IMR-90 (cell line): ENCODE measurements around the gene DSCAML1. TPM values are rescaled to one million over a fixed set of nuclear protein-coding genes. Genes with fewer than 3 reads are reported as not detected.

ENCODE experiments used
- ATAC-seq: fragments of 200-7000 bp; cut with Tn5 transposase; 2 replicates; pipeline ENCODE4 v1.9.1; 2020; ENCODE audit warnings: low read depth, mild to moderate bottlenecking, moderate library complexity
- BruUV-seq: library from RNA; stranded (reverse); fragments of 400-500 nt; replicated peaks from 2 replicates; lab custom pipeline; 2021; lab: Mats Ljungman, UMichigan
- CTCF ChIA-PET: fragments of 300-600 bp; formaldehyde crosslinking; extraction: SDS; loops from one replicate; lab custom pipeline; 2021; ENCODE audit warnings: antibody characterized with exemption; lab: Yijun Ruan, JAX
- POLR2A ChIA-PET: fragments of 300-600 bp; sonication (Branson Sonifier 250); formaldehyde crosslinking; loops from one replicate; lab custom pipeline; 2022; ENCODE audit warnings: antibody characterized with exemption; ENCODE audit not compliant: unreplicated experiment; lab: Charles Lee
- DNase-seq: peaks from one replicate; pipeline ENCODE4 v3.0.0; 2013
- H2AFZ ChIP-seq: replicated peaks from 2 replicates; pipeline ENCODE3; 2013; ENCODE audit warnings: low read length, mild to moderate bottlenecking; ENCODE audit not compliant: poor library complexity
- H2AK5ac ChIP-seq: 2 replicates; pipeline ENCODE4 v1.6.1; 2013; ENCODE audit warnings: low read depth, low read length, inconsistent platforms
- H2AK9ac ChIP-seq: replicated peaks from 2 replicates; pipeline ENCODE3; 2013; ENCODE audit warnings: mild to moderate bottlenecking, low read depth, low read length, moderate library complexity; ENCODE audit not compliant: poor library complexity
- H2BK120ac ChIP-seq: 2 replicates; pipeline ENCODE4 v1.6.1; 2013; ENCODE audit warnings: low read depth, low read length, inconsistent platforms
- H2BK15ac ChIP-seq: 3 replicates; pipeline ENCODE4 v1.6.1; 2013; ENCODE audit warnings: low read depth, low read length, inconsistent platforms
- H2BK20ac ChIP-seq: 2 replicates; pipeline ENCODE4 v1.6.1; 2013; ENCODE audit warnings: low read depth, mild to moderate bottlenecking, inconsistent platforms, low read length, moderate library complexity
- H2BK5ac ChIP-seq: 2 replicates; pipeline ENCODE4 v1.6.1; 2013; ENCODE audit warnings: mild to moderate bottlenecking, low read depth, low read length, inconsistent platforms; ENCODE audit not compliant: poor library complexity, severe bottlenecking
- H3K14ac ChIP-seq: replicated peaks from 2 replicates; pipeline ENCODE4 v1.6.1; 2013; ENCODE audit warnings: low read depth, low read length, inconsistent platforms
- H3K18ac ChIP-seq: 2 replicates; pipeline ENCODE4 v1.6.1; 2013; ENCODE audit warnings: low read depth, low read length, control low read depth
- H3K23ac ChIP-seq: 2 replicates; pipeline ENCODE4 v1.6.1; 2013; ENCODE audit warnings: low read depth, low read length, inconsistent platforms
- H3K27ac ChIP-seq: 2 replicates; pipeline ENCODE4 v1.5.1; 2013; ENCODE audit warnings: mild to moderate bottlenecking, control low read depth, low read length; ENCODE audit not compliant: insufficient read depth
- H3K27me3 ChIP-seq: 2 replicates; pipeline ENCODE4 v1.6.1; 2013; ENCODE audit warnings: low read length; ENCODE audit not compliant: control insufficient read depth, insufficient read depth
- H3K36me3 ChIP-seq: 2 replicates; pipeline ENCODE4 v1.6.1; 2013; ENCODE audit warnings: low read length, mixed read lengths; ENCODE audit not compliant: control insufficient read depth, insufficient read depth
- H3K4ac ChIP-seq: 2 replicates; pipeline ENCODE4 v1.6.1; 2013; ENCODE audit warnings: low read depth, low read length, inconsistent platforms
- H3K4me1 ChIP-seq: 2 replicates; pipeline ENCODE4 v1.6.1; 2013; ENCODE audit warnings: low read length, mixed read lengths; ENCODE audit not compliant: control insufficient read depth, insufficient read depth
- H3K4me2 ChIP-seq: 2 replicates; pipeline ENCODE4 v1.6.1; 2013; ENCODE audit warnings: low read depth, mild to moderate bottlenecking, control low read depth, low read length, moderate library complexity
- H3K4me3 ChIP-seq: 2 replicates; pipeline ENCODE4 v1.5.1; 2013; ENCODE audit warnings: low read depth, mild to moderate bottlenecking, control low read depth, low read length, moderate library complexity; ENCODE audit not compliant: insufficient read depth
- H3K56ac ChIP-seq: 2 replicates; pipeline ENCODE4 v1.6.1; 2013; ENCODE audit warnings: low read length, inconsistent platforms; ENCODE audit not compliant: insufficient read depth; ENCODE audit errors: extremely low read depth
- H3K79me1 ChIP-seq, 2 experiments: 2 replicates each; pipeline ENCODE4 v1.6.1; 2013; ENCODE audit warnings: low read length in 2 of 2, inconsistent platforms in 1 of 2, low read depth in 1 of 2
- H3K9ac ChIP-seq: 2 replicates; pipeline ENCODE4 v1.6.1; 2013; ENCODE audit warnings: low read depth, low read length, control low read depth
- H3K9me1 ChIP-seq: 2 replicates; pipeline ENCODE4 v1.6.1; 2013; ENCODE audit warnings: low read length, inconsistent platforms; ENCODE audit not compliant: insufficient read depth
- H3K9me3 ChIP-seq: 2 replicates; pipeline ENCODE4 v1.6.1; 2013; ENCODE audit warnings: low read length; ENCODE audit not compliant: control insufficient read depth, insufficient read depth
- H4K20me1 ChIP-seq: 2 replicates; pipeline ENCODE4 v1.6.1; 2013; ENCODE audit warnings: low read length, inconsistent platforms; ENCODE audit not compliant: insufficient read depth
- H4K5ac ChIP-seq: 2 replicates; pipeline ENCODE4 v1.6.1; 2013; ENCODE audit warnings: mild to moderate bottlenecking, low read depth, low read length, control low read depth
- H4K8ac ChIP-seq, 2 experiments: 2 replicates each; pipeline ENCODE4 v1.6.1; 2013; ENCODE audit warnings: low read depth in 2 of 2, low read length in 2 of 2, control low read depth in 1 of 2, inconsistent platforms in 1 of 2
- H4K91ac ChIP-seq: 2 replicates; pipeline ENCODE4 v1.6.1; 2013; ENCODE audit warnings: low read depth, low read length, inconsistent platforms; ENCODE audit not compliant: insufficient read depth
- BHLHE40 ChIP-seq: fragments of 150-350 bp; IDR thresholded peaks from 2 replicates; pipeline ENCODE4 v1.6.1; 2016; ENCODE audit warnings: mild to moderate bottlenecking, low read depth, low read length
- CEBPB ChIP-seq: IDR thresholded peaks from 2 replicates; pipeline ENCODE4 v1.6.1; 2012; ENCODE audit warnings: low read depth, low read length, improper control_type of control experiment
- CHD1 ChIP-seq: IDR thresholded peaks from 2 replicates; pipeline ENCODE4 v1.6.1; 2012; ENCODE audit warnings: low read depth, low read length, improper control_type of control experiment
- CTCF ChIP-seq: conservative IDR thresholded peaks from 2 replicates; pipeline ENCODE4 v1.5.1; 2012; ENCODE audit warnings: mild to moderate bottlenecking, low read depth, low read length, improper control_type of control experiment
- ELK1 ChIP-seq: fragments of 150-350 bp; IDR thresholded peaks from 2 replicates; pipeline ENCODE4 v1.6.1; 2016; ENCODE audit warnings: low read depth, mild to moderate bottlenecking, low read length, moderate library complexity, borderline replicate concordance
- MAFK ChIP-seq: IDR thresholded peaks from 2 replicates; pipeline ENCODE4 v1.6.1; 2012; ENCODE audit warnings: low read depth, low read length, improper control_type of control experiment
- MAZ ChIP-seq: IDR thresholded peaks from 2 replicates; pipeline ENCODE4 v1.6.1; 2012; ENCODE audit warnings: low read depth, mild to moderate bottlenecking, low read length, improper control_type of control experiment, moderate library complexity, borderline replicate concordance
- MXI1 ChIP-seq: IDR thresholded peaks from 2 replicates; pipeline ENCODE4 v1.6.1; 2012; ENCODE audit warnings: low read depth, mild to moderate bottlenecking, low read length, moderate library complexity, borderline replicate concordance
- POLR2A ChIP-seq: IDR thresholded peaks from 2 replicates; pipeline ENCODE4 v1.6.1; 2012; ENCODE audit warnings: mild to moderate bottlenecking, low read depth, low read length
- RFX5 ChIP-seq: IDR thresholded peaks from 2 replicates; pipeline ENCODE4 v1.8.0; 2012; ENCODE audit warnings: low read depth, mild to moderate bottlenecking, low read length, moderate library complexity
- SMC3 ChIP-seq: fragments of 150-350 bp; IDR thresholded peaks from 2 replicates; pipeline ENCODE4 v1.6.1; 2016; ENCODE audit warnings: low read depth, mild to moderate bottlenecking, antibody characterized with exemption, low read length, moderate library complexity
- WGBS, 2 experiments: methylation state at CpG; one replicate each; pipeline versions ENCODE4 v1.1.5 to v1.1.7; 2013; ENCODE audit warnings: missing lambda C conversion rate in 2 of 2; ENCODE audit not compliant: insufficient read length in 1 of 2; ENCODE audit errors: extremely low coverage in 2 of 2; 5-methylcytosine and 5-hydroxymethylcytosine counted together
- dilution Hi-C: fragments of 300-500 bp; cut with HindIII; formaldehyde crosslinking; loops from one replicate; pipeline ENCODE4 v1.14.3; 2018; ENCODE audit warnings: low sequenced_read_pairs; ENCODE audit not compliant: unreplicated experiment
- in situ Hi-C: fragments of 300-500 bp; cut with MboI; formaldehyde crosslinking; loops from 3 replicates; pipeline ENCODE4 v1.14.3; 2019; ENCODE audit warnings: low sequenced_read_pairs, inconsistent platforms, mixed read lengths
- intact Hi-C: fragments of 100-400 bp; cut with micrococcal nuclease; formaldehyde crosslinking; loops from 2 replicates; pipeline ENCODE4 v1.10.0; 2022
- polyA plus RNA-seq, 3 experiments: library from polyadenylated mRNA; depleted of rRNA; stranded (reverse); fragments of >200 nt; gene quantifications; 2 replicates each; pipeline ENCODE4 v1.2.3, GENCODE V29; 2012; ENCODE audit warnings: low replicate concordance in 1 of 3
- total RNA-seq: library from RNA; depleted of rRNA; stranded (reverse); fragments of >200 nt; gene quantifications from 2 replicates; pipeline ENCODE4 v1.2.3, GENCODE V29; 2012

Gene DSCAML1
- total and polyA plus RNA-seq, 2 of the 4 experiments (the other 2 are of a cell fraction), result not detected

- CTCF ChIA-PET, result interaction anchor here (0.7 kb wide), 2 partner anchors 20 to 161 kb away, joined by 3 to 8 read pairs; no protein-coding TSS in a partner anchor
- Histone ChIP-seq H2BK120ac (no peak overlapping the region), H3K4me1 (no peaks in the 10 kb centered on the region), H3K4me3 (no peak overlapping the region), H2BK15ac (no peak overlapping the region), H3K36me3 (no peaks in the 10 kb centered on the region), H3K79me1 (no peaks in the 10 kb centered on the region), H4K5ac (no peak overlapping the region), H3K4me2 (no peak overlapping the region), H2AFZ (no peak overlapping the region), H3K9me1 (no peaks in the 10 kb centered on the region), H3K14ac (no peak overlapping the region), H4K20me1 (no peaks in the 10 kb centered on the region), H3K18ac (no peak overlapping the region), H2AK9ac (no peak overlapping the region), H4K91ac (no peak overlapping the region), H3K4ac (no peak overlapping the region), H3K9ac (no peak overlapping the region), H3K9me3 (no peaks in the 10 kb centered on the region), H3K23ac (no peak overlapping the region), H2BK5ac (no peak overlapping the region), H4K8ac (no peak overlapping the region), H3K27me3 (peaks cover 14% of the 10 kb centered on the region), H2BK20ac (no peak overlapping the region), H3K56ac (no peak overlapping the region), H2AK5ac (no peak overlapping the region), H3K27ac (no peak overlapping the region)
- intact Hi-C loops, result no loop called here
- no peak for TF ChIP-seq MXI1
- TF ChIP-seq CHD1, result no peak
- TF ChIP-seq CEBPB, result no peak
- no peak for TF ChIP-seq MAZ
- TF ChIP-seq MAFK, result no peak
- no peak for TF ChIP-seq POLR2A
- TF ChIP-seq SMC3, result no peak
- no peak for TF ChIP-seq ELK1
- TF ChIP-seq CTCF, result no peak
- no peak for TF ChIP-seq RFX5
- no peak for TF ChIP-seq BHLHE40
- POLR2A ChIA-PET, result no interaction called here
- in situ Hi-C loops, result no loop called here
- DNase-seq, result no peak
- ATAC-seq, result no peak
- no TSS peak for BruUV-seq
- dilution Hi-C loops, result no loop called here
- no CpG with 5 or more reads among the region's 2 CpGs for WGBS, 2 experiments
Observed at GRCh38 chr11:117722082-117722481, 74.9 kb downstream of the DSCAML1 start.
